ENCODE results near the gene NATD1. TPM values are rescaled to one million over a fixed set of nuclear protein-coding genes. Genes with fewer than 3 reads are reported as not detected.

Gene NATD1
- total and polyA plus RNA-seq, 2 experiments from 2014 or later: 2.1 to 8.1 TPM

GRCh38 chr17:21243516-21244303, 9.5 kb downstream of the NATD1 start:
- ATAC-seq (no peak), DNase-seq (ENCODE audit: low spot score) (no peak)
- no peak overlapping the region for H2AFZ ChIP-seq

DNA sequence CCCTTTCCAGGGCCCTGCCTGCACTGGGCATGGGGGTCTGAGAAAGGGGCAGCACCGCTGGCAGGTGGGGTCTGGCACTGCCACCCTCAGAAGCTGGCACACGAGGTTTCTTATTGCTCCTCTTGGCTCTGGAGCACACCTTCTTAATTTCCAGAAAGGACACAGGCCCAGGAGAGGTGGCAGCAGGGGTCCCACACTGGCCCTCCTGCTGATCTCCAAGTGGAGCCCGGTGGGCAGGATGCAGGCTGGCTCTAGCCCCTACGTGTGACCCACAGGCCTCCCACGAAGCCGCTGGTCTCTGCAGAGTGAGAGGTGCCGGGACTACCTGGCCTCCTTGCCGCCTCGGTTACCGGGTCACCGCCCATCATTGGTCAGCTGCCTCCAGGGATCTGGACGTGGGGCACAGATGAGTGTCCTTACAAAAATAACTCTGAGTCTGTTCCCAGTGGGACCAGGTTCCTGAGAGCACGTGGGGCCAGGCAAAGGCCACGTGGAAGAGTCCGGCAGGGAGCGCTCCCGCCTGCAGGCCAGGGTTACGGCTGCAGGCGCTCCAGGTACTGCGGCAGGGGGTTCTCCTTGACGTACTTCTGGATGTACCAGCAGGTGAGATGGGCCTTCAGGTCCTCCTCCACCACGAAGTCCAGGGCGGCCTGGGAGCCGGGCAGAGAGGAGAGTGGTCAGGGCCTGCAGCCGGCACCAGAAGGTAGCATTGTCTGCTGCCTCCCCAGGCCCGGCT, 10.3 kb downstream of the NATD1 start:
- no peak overlapping the region for H3K4me3 ChIP-seq
- Mint-ChIP-seq H3K27me3 (ENCODE audit: insufficient read depth, low read depth, poor library complexity) (peaks cover 1% of the 10 kb centered on the region), H3K9me3 (no peaks in the 10 kb centered on the region; the same call in 2 of the 3 replicates), H3K4me3 (no peak overlapping the region), H3K36me3 (ENCODE audit: low read depth) (no peaks in the 10 kb centered on the region; the same call in 2 of the 3 replicates), H3K27ac (no peak overlapping the region), H3K4me1 (peaks cover 20% of the 10 kb centered on the region)
- H3K79me2 ChIP-seq (replicated peaks; ENCODE audit: insufficient read depth): no peaks in the 10 kb centered on the region
- H3K36me3 ChIP-seq (ENCODE audit: insufficient read depth): no peaks in the 10 kb centered on the region
- no peaks in the 10 kb centered on the region for H3K9me2 ChIP-seq (ENCODE audit: insufficient read depth)
- no peak for ATAC-seq
- H4K20me1 ChIP-seq (replicated peaks; ENCODE audit: insufficient read depth): no peaks in the 10 kb centered on the region; the same call in 1 of the 2 replicates
- no peak for TF ChIP-seq STAT1 (IDR thresholded peaks at IDR 0.05; ENCODE audit: unreplicated experiment)
- no peak for TF ChIP-seq EZH2 (IDR thresholded peaks at IDR 0.05; ENCODE audit: low read depth, unreplicated experiment)
- no peak for TF ChIP-seq NANOG (IDR thresholded peaks at IDR 0.05; ENCODE audit: borderline replicate concordance)
- no peak for TF ChIP-seq EZH2phosphoT487 (IDR thresholded peaks at IDR 0.05; ENCODE audit: unreplicated experiment)
- TF ChIP-seq REST (IDR thresholded peaks at IDR 0.05; ENCODE audit: unreplicated experiment): no peak
- TF ChIP-seq POLR2AphosphoS5 (IDR thresholded peaks at IDR 0.05; ENCODE audit: low read depth): no peak
- TF ChIP-seq, protein P1, sequence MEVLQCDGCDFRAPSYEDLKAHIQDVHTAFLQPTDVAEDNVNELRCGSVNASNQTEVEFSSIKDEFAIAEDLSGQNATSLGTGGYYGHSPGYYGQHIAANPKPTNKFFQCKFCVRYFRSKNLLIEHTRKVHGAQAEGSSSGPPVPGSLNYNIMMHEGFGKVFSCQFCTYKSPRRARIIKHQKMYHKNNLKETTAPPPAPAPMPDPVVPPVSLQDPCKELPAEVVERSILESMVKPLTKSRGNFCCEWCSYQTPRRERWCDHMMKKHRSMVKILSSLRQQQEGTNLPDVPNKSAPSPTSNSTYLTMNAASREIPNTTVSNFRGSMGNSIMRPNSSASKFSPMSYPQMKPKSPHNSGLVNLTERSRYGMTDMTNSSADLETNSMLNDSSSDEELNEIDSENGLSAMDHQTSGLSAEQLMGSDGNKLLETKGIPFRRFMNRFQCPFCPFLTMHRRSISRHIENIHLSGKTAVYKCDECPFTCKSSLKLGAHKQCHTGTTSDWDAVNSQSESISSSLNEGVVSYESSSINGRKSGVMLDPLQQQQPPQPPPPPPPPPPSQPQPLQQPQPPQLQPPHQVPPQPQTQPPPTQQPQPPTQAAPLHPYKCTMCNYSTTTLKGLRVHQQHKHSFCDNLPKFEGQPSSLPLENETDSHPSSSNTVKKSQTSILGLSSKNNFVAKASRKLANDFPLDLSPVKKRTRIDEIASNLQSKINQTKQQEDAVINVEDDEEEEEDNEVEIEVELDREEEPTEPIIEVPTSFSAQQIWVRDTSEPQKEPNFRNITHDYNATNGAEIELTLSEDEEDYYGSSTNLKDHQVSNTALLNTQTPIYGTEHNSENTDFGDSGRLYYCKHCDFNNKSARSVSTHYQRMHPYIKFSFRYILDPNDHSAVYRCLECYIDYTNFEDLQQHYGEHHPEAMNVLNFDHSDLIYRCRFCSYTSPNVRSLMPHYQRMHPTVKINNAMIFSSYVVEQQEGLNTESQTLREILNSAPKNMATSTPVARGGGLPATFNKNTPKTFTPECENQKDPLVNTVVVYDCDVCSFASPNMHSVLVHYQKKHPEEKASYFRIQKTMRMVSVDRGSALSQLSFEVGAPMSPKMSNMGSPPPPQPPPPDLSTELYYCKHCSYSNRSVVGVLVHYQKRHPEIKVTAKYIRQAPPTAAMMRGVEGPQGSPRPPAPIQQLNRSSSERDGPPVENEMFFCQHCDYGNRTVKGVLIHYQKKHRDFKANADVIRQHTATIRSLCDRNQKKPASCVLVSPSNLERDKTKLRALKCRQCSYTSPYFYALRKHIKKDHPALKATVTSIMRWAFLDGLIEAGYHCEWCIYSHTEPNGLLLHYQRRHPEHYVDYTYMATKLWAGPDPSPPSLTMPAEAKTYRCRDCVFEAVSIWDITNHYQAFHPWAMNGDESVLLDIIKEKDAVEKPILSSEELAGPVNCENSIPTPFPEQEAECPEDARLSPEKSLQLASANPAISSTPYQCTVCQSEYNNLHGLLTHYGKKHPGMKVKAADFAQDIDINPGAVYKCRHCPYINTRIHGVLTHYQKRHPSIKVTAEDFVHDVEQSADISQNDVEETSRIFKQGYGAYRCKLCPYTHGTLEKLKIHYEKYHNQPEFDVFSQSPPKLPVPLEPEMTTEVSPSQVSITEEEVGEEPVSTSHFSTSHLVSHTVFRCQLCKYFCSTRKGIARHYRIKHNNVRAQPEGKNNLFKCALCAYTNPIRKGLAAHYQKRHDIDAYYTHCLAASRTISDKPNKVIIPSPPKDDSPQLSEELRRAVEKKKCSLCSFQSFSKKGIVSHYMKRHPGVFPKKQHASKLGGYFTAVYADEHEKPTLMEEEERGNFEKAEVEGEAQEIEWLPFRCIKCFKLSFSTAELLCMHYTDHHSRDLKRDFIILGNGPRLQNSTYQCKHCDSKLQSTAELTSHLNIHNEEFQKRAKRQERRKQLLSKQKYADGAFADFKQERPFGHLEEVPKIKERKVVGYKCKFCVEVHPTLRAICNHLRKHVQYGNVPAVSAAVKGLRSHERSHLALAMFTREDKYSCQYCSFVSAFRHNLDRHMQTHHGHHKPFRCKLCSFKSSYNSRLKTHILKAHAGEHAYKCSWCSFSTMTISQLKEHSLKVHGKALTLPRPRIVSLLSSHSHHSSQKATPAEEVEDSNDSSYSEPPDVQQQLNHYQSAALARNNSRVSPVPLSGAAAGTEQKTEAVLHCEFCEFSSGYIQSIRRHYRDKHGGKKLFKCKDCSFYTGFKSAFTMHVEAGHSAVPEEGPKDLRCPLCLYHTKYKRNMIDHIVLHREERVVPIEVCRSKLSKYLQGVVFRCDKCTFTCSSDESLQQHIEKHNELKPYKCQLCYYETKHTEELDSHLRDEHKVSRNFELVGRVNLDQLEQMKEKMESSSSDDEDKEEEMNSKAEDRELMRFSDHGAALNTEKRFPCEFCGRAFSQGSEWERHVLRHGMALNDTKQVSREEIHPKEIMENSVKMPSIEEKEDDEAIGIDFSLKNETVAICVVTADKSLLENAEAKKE (CRISPR knock-in tag; IDR thresholded peaks at IDR 0.05): no peak
- TF ChIP-seq CREB1 (CRISPR knock-in tag; IDR thresholded peaks at IDR 0.05; ENCODE audit: low read depth): no peak
- no peaks in the 10 kb centered on the region for H3K27me3 ChIP-seq (ENCODE audit: insufficient read depth)
- H2AFZ ChIP-seq: no peak overlapping the region
- H3F3A ChIP-seq (replicated peaks; ENCODE audit: low read depth): peaks cover 3% of the 10 kb centered on the region; the same call in 1 of the 2 replicates
- no peak overlapping the region for H3K27ac ChIP-seq (ENCODE audit: low read depth)
- H3K4me1 ChIP-seq (ENCODE audit: insufficient read depth): peaks cover 10% of the 10 kb centered on the region
- no peak for DNase-seq (ENCODE audit: low spot score)
- H3K4me2 ChIP-seq: no peak overlapping the region

More at GRCh38 chr17:21243516-21244303, 9.5 kb downstream of the NATD1 start:
- H3K79me2 ChIP-seq (replicated peaks; ENCODE audit: insufficient read depth): no peaks in the 10 kb centered on the region
- H3K4me1 Mint-ChIP-seq: peaks cover 20% of the 10 kb centered on the region
- no peaks in the 10 kb centered on the region for H3K9me2 ChIP-seq (ENCODE audit: insufficient read depth)
- peaks cover 10% of the 10 kb centered on the region for H3K4me1 ChIP-seq (ENCODE audit: insufficient read depth)
- H3K4me3 Mint-ChIP-seq: no peak overlapping the region
- H3K36me3 Mint-ChIP-seq (ENCODE audit: low read depth): no peaks in the 10 kb centered on the region; the same call in 2 of the 3 replicates
- TF ChIP-seq ZNF331 (CRISPR knock-in tag; IDR thresholded peaks at IDR 0.05; ENCODE audit: low read depth) (no peak), EZH2phosphoT487 (IDR thresholded peaks at IDR 0.05; ENCODE audit: unreplicated experiment) (no peak)
- peaks cover 1% of the 10 kb centered on the region for H3K27me3 Mint-ChIP-seq (ENCODE audit: insufficient read depth, low read depth, poor library complexity)
- H3K4me3 ChIP-seq: no peak overlapping the region
- no peaks in the 10 kb centered on the region for H3K36me3 ChIP-seq (ENCODE audit: insufficient read depth)
- H3F3A ChIP-seq (replicated peaks; ENCODE audit: low read depth): peaks cover 3% of the 10 kb centered on the region; the same call in 1 of the 2 replicates
- H3K27me3 ChIP-seq (ENCODE audit: insufficient read depth): no peaks in the 10 kb centered on the region
- H3K27ac Mint-ChIP-seq: no peak overlapping the region
- no peaks in the 10 kb centered on the region; the same call in 2 of the 3 replicates for H3K9me3 Mint-ChIP-seq
- no peak overlapping the region for H3K4me2 ChIP-seq
- H3K27ac ChIP-seq (ENCODE audit: low read depth): no peak overlapping the region
- H4K20me1 ChIP-seq (replicated peaks; ENCODE audit: insufficient read depth): no peaks in the 10 kb centered on the region; the same call in 1 of the 2 replicates

All from GM23338 (cell line).